Endometrium (tissue), 2 donors: ENCODE measurements around the gene R3HCC1L.

ENCODE experiments used
- FAIRE-seq: peaks from 2 replicates; lab custom pipeline; 2012; peaks lifted over from hg19 to GRCh38; lab: Jason Lieb, UNC
- donor health status: control.
- donor health status: control.

The R3HCC1L gene

DNA sequence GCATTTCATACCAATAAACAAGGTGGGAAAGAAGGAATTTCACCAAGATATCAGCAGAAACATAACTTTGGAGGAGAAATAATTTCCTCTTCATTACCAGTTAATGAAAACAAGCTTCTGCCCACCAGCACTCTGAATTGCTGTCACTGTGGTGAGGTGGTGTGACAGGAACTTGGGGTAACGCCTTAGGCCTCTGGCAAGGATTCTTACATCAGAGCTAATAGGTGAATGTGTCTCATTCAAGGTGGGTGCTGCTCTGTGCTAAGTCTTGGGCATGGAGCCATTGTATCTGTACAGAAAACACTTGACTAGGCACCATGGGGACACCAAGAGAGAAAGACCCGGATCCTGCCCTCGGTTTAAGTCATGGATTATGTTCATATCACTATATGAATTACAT is 141.9 kb downstream of the R3HCC1L start:
- no peak for FAIRE-seq

DNA sequence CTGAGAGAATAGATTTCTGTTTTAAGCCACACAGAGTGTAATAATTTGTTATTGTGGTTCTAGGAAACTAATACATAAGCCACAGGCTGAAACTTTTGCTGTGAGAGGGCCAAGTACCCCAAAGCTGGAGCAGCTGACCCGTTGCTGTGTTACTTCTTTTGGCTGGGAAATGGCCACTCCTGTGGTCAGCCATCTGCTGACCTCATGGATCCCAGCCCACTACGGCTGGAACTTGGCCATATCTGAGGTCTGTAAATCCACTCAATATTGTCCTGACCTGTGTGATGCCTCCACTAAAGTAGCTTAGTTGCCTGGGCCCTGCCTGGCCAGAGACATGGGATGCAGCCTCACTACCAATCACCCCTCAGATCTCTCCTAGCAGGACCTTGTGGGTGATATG is 151.0 kb downstream of the R3HCC1L start:
- no peak for FAIRE-seq

DNA sequence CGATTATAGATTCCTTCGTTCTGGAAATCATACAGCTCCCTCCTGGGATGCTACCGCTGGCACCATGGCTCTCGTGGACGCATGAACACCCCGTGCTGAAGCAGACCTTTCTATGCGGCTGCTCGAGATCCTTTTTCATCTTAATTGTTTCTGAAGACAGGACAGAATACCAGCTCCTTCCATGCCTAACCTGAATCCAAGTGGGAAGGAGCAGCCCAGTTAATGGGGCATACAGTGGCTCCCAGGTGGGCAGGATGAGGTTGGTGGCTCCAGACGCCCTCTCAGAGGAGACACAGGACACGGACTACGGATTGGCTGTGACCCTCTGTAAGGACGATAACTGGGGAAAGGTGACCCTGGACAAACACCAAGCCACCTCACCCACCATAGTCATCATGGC is 152.0 kb downstream of the R3HCC1L start:
- FAIRE-seq, result no peak

DNA sequence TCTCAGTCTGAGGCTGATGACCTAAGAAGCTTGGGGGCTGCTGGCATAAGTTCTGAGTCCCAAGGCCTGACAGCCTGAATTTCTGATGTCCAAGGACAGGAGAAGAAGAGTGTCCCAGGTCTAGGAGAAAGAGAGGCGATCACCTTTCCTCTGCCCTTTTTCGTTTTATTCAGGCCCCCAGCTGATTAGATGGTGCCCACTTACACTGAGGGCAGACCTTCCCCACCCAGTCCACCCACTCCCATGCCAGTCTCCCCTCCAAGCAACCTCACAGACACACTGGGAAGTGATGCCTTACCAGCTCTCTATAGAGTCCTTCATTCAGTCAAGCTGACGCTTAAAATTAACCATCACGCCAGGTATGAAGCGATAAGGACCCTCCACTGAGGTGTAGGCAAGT is 152.9 kb downstream of the R3HCC1L start:
- FAIRE-seq, result no peak

DNA sequence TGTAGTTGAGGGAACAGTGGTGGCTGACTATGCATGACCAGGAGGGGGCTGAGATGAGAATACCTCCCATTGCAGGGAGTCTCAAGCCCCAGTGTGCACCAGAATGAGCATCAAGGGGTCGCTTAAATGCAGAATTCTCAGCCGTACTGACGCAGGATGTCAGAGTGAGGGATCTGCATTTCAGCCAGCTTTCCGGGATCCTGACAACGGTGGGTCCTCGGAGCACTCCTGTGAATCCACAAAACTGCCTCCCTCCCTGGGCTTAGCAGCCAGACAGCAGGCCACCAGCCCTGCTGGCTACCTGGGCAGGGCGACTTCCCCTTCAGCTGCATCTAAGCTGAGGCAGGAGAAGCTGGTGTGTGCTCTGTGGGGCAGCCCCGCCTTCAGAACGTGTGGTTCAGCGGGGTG is 155.3 kb downstream of the R3HCC1L start:
- FAIRE-seq, result no peak

DNA sequence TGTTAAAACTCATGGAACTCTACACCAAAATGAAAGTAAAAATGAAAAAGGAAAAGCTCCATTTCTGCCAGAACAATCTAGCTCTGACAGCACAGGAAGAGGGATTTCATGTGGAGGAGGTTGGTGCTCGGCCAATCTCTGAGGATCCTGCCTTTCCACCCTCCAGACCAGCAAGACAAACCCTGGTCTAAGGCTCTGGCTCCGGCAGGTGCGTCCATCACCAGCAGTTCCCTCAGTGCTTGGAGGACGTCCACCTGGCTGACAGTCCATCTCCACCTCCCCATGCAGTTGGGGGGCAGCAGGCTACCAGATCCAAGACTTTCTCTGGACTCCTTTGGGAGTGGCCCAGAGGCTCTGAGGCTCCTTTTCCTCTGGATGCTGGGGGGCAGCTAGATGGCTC is 158.5 kb downstream of the R3HCC1L start:
- FAIRE-seq, result no peak

DNA sequence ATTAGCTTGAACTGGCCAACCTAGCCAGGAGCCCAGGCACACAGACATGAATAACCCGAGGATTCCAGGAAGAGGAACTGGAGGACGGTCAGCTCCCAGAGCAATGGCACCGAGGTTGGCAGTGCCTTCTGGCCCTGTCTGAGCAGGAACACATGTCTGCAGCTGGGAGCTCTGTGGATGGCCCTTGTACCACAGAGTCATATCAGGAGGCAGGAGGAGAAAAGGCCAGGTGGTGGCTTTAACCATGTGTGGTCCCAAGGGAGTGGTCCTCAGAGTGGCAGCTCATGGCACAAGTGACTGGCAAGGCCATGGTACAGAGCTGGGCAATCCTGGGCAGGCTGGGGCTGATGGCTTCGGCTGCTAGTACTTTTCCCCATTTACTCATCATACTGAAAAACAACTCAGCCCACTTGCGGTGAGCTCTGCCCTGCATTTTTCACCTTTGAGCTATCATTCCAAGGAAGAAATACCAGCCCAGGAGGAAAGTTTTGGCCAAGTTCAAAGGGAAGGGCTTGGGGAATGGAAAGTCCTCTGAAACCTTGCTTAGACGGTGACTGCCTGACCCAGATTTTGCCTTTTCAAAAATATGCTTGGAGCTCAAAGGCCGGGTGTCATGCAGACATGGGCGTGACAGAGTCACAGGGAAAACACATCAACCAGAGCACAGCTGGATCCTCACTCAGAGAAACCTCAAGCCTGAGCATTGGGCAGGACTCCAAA is 159.3 kb downstream of the R3HCC1L start:
- FAIRE-seq, result no peak

DNA sequence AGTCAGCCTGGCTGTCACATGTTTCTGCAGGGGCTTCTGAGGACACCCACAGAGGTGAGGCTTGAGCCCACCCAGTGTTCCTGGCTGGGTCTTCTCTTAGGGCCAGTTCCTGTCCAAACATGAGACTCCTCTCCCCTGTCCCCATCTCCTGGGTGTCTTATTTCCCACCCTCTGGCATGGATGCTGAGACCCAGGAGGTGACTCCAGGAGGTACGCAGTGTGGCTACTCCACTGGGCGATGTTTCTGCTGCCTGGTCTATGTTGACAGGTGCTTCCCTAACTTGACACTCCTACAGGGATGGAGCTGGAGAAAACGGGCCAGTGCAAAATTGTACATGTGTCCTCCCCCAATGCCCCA is 159.8 kb downstream of the R3HCC1L start:
- no peak for FAIRE-seq
